Activated effector memory CD4-positive, alpha-beta T cell treated with anti-CD3 and anti-CD28 coated beads, Interleukin-2, amount 50 U/mL, for 16 hours (primary cell): ENCODE results near the gene NRG2.
A peak's percentile ranks its signal among the peaks of the same experiment; 100 is the strongest.

ENCODE experiments used
- DNase-seq: peaks from one replicate; pipeline ENCODE4 v3.0.0-alpha.2; 2020

Gene NRG2

GRCh38 chr5:139872851-139873794 is 170.0 kb downstream of the NRG2 start:
- DNase-seq: no peak

DNA sequence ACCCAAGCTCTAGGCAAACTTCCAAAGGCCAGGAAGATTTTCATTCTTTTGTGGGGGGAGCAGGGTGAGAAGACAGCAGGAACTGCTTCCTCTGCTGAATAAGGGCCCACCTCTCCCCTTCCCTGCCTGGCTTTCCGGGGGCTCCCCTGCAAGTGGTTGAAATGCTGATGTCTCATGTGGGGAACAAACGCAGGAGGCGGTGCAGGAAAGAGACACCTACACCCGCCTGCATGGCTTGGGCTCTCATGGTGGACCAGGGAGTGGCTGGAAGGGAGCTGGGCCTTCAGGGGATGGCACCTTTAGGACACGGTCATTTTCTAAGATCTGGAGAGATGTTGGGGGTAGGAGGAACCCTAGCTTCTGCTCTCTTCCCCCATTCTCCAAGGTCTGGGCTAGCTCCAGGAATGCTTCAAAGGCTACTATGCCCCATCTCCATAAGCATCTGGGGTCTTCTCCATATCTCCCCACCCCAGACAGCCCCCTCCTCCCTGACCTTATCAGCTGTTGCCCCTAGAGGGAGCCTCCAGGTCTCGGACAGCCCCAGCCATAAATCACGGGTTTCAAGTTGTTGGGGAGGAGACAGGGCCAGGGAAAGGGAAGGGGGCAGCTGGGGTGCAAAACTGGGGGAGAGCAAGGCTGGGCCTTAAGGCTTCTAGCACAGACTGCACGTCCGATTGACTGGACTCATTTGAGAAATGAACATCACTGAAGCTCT is 170.9 kb downstream of the NRG2 start:
- DNase-seq: no peak

DNA sequence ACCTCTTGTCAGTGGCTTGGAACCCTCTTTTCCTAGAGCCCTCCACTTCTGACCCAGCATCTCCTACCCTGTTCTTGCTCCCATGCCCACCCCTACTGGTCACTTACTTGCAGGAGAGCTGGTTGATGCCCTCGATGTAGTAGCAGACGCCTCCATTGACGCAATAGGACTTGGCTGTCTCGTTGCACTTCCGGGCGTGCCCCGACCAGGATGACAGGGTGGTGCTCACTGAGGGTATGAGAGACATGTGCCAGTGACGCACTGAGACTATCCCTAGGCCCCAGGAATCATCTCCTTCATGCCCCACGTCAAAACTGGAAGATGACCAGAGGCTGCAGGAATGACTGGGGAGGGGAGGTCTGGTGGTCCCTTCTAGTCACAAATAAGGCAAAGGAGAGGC is 171.5 kb downstream of the NRG2 start:
- no peak for DNase-seq

- no peak for DNase-seq
Observed at GRCh38 chr5:139870677-139871076, 172.4 kb downstream of the NRG2 start.

GRCh38 chr5:139869042-139869790 is 173.9 kb downstream of the NRG2 start:
- no peak for DNase-seq

GRCh38 chr5:139867581-139867980 is 175.5 kb downstream of the NRG2 start:
- no peak for DNase-seq

GRCh38 chr5:139867109-139867508 is 176.0 kb downstream of the NRG2 start:
- DNase-seq: no peak

GRCh38 chr5:139864716-139865483 is 178.2 kb downstream of the NRG2 start:
- DNase-seq: no peak

DNA sequence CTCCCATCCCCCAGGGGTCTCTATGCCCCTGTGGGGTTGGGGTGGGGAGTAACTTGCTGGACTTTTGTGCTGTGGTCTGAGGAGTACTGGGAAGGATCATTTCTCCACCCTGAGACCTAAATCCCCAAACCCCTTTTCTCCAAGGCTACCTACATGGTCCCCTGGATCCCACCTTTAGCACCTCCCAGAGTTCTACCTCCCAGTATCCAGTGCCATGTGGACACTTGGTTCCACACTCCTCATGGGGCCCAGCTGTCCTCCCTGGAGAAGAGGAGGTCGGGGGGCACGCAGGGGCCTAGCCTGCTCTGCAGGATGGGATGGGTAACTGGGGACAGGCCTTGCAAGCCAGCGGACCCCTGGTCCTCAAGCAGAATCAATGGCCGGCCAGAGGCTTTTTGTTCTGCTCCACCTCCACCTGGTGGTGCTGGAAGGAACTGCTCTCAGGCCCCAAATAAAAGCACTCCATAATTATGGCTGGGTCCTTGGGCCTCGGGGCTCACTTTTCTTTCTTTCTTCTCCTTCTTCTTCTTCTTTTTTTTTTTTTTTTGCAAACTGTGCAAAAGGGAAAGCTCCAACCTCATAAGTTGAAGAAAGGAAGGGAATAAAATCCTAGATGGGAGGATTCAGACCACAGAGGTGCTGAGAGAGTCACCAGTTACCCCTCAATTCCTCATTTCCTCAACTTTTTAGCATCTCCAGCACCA is 179.1 kb downstream of the NRG2 start:
- DNase-seq: peak; percentile 81

DNA sequence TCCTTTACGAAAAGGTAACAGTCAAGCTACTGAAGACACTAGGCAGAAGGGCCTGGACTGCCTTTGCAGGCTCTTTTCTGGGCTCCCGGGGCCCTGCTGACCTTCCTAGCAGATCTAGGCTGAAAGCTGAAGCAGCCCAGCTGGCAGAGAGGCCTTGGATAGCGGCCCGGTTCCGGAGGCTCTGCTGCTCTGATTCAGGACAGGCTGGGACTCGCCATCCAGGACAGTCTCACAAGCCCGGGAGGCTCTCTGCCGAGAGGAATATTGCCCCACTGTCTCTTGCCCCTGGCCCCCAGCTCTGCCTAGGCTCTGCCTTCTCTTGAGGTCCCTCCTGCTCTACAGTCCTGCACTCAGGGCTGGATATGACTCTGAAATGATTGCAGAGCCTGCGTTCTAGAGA is 179.7 kb downstream of the NRG2 start:
- DNase-seq: no peak

DNA sequence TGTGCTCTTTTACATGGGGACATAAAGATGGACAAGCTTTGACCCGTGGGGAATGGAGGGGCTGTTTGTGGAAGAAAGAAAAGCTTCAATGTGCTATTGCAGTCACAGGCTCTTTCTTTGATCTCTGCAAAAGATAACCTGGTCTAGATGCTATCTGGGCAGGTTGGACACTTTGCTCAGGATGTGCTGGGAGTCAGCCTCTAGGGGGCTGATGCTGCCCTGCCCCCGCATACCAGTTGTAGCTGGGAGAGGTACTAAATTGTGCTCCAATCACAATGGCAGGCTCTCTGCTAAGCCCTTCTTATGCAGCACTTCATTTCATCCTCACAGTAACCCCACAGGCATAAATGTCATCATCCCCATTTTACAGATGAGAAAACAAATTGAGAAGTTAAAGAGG is 180.3 kb downstream of the NRG2 start:
- no peak for DNase-seq

DNA sequence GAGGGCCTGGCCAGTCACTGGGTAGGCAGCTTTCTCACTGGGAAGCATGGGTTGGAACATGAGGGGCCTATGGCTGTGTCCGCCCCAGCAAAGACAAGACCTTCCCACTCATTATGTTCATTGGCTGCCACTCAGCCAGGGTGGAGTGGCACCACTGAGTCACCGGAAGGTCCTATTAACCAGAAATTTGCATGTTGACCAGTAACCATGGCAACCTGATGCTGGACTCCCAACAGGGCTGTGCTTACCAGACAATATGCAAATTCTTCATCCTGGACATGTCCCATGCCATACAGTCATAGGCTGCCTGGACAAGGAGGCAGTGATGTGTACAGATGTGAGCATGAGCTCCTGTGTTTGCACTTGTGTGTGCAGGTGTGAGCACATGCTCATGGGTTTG is 180.8 kb downstream of the NRG2 start:
- DNase-seq: no peak

DNA sequence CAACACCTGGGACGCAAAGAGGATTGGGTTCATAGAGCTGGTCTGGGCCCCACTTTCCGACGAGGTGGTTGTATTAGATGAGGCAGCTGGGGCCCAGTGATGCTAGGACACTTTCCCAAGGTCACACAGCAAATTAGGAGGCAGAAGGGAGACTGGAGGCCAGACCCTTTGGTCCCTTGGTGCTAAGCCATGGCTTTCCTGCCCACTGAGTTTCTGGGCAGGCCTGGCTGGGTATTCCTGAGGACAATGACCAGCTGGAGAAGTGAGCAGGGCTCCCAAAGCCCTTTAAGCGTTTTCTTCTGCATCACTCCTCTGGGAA is 181.3 kb downstream of the NRG2 start:
- no peak for DNase-seq

GRCh38 chr5:139861021-139861888 is 181.8 kb downstream of the NRG2 start:
- no peak for DNase-seq

GRCh38 chr5:139859013-139859412 is 184.1 kb downstream of the NRG2 start:
- DNase-seq: no peak

- DNase-seq: no peak
Observed at GRCh38 chr5:139856714-139857113, 186.4 kb downstream of the NRG2 start.

DNA sequence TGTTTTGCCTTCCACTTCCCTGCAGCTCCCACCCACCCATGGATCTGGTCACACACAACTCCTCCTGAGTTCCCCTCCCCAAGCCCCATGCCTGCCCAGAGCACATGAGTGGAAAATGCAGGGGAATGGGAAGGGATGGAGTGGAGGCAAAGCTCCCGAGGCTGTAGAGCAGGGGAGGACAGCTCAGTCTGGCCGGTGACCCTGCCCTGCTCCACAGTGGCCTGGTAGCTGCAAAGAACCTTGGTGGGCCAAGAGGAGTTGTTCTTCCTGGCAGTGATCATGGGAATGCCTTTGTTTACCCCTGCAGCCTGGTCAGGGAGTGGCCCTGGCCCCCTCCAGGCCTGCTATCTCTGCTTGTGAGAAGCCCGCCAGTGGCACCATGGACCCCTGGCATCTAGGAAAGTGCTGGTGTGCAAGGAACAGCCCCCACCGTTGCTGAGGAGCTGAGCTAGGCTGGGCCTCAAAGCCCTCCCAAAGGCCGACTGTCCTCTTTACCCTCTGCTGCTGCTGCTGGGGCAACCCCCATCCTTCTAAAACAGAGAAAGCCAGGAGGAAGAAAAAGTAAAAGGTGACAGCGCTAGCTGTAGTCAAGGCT is 187.1 kb downstream of the NRG2 start:
- DNase-seq: no peak

- no peak for DNase-seq
Observed at GRCh38 chr5:139855451-139855850, 187.6 kb downstream of the NRG2 start.

DNA sequence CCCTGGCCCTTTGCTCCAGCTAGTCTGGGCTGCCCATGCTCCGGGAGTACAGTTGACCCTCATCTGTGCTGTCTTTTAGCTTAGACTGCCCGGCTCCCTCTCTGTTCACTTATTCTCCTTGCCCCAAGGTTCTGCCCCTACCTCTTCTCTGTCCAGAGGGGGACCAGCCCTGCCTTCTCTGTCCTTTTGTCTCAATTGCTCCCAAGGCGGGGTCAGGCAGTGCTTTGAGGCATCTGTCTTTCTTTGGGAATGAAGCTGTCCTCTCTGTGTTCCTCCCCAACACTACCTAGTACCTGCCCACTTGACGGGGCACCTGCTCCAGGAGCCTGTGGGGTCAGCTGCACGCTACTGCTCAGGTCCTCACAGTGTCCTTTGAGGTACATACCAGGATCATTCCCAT is 188.1 kb downstream of the NRG2 start:
- DNase-seq: no peak

DNA sequence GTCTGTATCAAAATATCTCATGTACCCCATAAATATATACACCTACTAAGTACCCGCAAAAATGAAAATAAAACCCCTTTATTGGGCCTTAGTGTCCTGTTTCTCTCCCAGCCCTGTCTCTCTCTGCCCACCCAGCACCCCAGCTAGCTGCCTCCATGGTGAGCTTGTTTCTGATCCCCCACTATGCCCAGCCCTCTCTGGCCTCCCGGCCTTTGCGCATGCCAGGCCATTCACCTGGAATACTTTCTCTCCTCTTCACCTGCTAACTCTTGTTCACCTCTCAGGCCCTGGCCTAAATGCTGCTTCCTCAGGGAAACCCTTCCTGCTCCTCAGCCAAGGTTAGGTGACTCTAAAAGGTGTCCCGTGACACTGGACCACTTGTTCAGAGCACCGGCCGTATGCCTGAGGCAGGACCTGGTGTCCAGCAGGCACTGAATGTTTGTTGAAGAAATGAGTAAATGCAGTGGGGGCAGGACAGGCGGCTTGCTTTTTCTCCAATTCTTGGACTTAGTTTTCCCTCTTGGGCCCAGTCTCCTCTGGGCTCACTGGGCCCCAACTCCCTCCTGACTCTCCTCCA is 189.0 kb downstream of the NRG2 start:
- no peak for DNase-seq
